Occipital lobe (tissue), 2 donors: ENCODE data around the gene TWNK. TPM values are rescaled to one million over a fixed set of nuclear protein-coding genes. Genes with fewer than 3 reads are reported as not detected.

Experiments used
- DNase-seq: peaks from one replicate; lab custom pipeline; 2025; lab: John Stamatoyannopoulos, UW
- total RNA-seq: library from RNA; depleted of rRNA; stranded (reverse); fragments of >200 nt; gene quantifications from one replicate; pipeline ENCODE4 v1.2.3, GENCODE V29; 2014

The TWNK gene
- total RNA-seq, 1 donor from 2014 or later = 4.7 TPM

DNA sequence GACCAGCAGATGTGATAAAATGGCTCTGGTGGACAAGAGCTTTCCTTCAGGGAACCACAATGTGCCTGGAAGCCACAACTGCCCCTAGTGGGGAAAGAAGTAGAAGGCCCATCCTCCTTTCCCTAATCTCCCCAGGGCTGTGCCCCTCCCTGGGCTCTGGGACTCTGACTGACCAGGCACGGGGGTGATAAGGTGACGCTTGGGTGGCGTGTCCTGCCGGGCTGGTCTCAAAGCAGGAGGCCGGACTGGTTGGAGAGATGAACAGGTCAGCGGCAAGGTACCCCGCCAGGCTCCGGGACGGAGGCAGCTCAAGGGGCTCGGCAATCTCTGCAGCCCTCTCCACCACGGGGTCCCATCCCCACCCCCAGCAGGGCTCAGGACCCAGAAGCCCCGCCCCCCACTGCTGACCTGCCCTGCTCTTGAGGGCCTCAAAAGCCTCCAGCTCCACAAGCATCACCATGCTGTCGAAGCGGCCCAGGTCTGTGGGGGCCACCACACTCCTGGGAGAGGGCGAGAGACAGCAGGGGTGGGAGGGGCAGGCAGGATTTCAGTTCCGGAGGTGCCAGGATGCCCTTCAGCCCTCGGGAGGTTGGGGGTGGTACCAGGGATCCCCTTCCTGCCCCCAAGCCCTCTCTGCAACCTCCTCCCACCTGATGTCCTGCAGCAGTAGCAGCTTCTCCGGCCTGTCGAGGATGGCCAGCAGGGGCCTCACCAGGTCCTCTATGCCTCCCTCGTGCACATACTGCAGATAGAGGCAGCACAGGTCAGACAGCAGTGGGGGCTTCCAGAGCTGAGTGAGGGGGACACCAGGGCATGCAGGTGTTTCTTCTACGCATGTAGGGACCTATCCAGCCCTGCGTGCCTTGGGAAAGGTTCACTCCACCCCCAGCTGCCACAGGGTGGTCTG lies 24.4 kb downstream of the TWNK start:
- no peak for DNase-seq

- DNase-seq = peak; percentile 85
These were observed 25.4 kb downstream of the TWNK start for GRCh38 chr10:101012525-101013364.

GRCh38 chr10:101013365-101013825 lies 26.1 kb downstream of the TWNK start:
- DNase-seq = no peak

- peak; percentile 64 for DNase-seq
These were observed 27.0 kb downstream of the TWNK start for GRCh38 chr10:101014230-101014884.

DNA sequence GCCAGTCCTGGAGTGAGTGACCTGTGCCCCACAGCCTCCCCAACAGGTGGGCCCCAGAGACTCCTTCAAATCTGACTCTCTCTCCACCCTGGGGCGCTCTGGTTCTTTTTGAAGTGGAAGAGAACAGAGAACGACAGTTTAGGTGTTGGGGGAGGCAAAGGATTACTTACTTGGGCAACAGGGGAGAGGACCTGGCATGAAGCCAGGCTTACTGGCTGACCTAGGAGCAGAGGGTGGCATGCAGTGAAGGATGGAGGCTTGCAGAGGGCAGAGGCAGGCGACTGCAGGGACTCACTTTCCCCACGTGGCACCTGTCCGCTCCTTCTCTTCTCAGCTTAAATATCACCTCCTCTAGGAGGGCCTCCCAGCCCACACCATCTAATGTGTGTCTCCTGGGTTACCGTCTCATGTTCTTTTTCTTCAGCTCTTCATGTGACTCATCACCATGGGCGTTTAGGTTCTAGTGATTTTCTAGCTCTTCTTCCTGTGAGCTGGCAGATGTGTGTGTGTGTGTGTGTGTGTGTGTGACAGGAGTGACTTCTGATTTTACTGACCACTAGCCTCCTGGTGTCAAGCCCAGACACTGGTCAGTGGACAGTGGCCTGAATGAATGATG lies 27.7 kb downstream of the TWNK start:
- DNase-seq = no peak

DNA sequence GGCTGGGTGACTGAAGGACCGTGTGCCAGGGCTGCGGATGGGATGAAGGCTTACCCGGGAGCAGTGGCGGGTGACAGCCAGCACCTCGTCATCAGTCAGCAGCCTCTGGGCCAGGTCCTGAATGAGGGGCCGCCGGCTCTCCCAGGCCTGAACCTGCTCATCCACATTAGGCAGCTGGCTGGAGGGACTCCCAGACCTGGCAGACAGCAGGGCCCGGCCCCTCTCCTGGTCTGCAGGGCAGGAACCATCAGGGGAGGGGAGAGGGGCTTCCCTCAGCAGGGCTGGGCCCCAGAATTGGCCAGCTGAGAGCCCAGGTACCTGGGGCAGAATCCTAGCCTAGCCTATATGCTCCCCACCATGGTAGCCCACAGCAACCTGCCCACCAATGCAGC lies 28.2 kb downstream of the TWNK start:
- DNase-seq = no peak

DNA sequence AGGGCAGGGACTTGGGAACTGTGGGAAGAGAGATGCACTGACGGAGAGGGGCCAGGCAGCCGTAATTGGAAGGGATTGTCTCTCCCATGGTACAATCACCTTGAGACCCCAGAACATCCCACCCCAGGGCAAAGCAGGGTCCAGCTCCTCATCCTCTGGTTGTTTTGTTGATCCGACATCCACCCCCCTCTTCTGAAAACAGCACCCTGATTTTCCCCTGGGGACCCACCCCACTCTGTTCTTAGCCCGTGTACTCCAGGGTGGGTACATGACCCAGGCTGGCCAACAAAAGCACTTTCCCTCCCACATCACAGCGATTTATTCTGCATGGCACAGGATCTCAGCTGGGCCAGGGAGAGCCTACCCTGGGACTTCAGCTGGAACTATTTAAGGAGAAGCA lies 29.5 kb downstream of the TWNK start:
- no peak for DNase-seq

- no peak for DNase-seq
These were observed 30.8 kb downstream of the TWNK start for GRCh38 chr10:101018118-101018599.

DNA sequence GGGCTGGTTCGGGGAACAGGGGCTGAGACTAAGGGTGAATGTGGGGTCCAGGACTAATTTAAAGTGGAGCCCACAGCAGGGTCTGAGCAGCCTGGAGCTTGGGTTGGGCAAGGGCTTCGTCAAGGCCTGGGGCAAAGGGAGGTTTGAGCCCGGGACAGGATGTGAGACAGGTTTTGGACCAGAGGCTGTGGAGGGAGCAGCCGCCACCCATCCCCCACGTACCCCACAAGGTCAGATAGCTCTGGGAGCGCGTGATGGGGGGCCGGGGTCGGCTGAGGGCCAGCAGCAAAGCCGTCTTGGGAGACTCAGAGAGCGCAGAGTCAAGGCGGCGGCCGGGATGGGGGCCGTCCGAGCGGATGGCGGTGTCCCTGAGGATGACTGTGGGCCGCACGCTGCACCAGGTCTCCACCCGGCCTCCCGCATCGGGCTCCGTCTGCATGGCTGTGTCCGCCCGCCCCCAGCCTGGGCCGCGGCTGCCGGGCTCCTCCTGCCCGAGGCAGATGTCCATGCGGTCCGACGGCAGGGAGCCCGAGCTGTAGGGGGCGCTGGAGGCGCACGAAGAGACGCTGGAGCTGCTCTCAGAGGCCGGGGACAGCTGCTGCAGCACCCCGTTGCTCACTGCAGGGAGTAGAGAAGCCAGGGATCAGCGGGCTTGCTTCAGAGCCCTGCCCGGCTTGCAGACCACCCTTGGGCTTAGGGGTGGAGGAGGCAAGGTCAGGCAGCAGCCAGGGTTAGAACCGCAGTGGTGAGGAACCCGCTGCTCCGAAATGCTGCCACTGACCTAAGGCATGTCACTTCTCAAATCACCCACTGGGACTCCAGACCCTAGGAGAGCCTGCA lies 31.5 kb downstream of the TWNK start:
- peak; percentile 18 for DNase-seq

- no peak for DNase-seq
These were observed 32.0 kb downstream of the TWNK start for GRCh38 chr10:101019440-101019703.

- no peak for DNase-seq
These were observed 33.2 kb downstream of the TWNK start for GRCh38 chr10:101020427-101021075.

- DNase-seq = no peak
These were observed 33.9 kb downstream of the TWNK start for GRCh38 chr10:101021239-101021638.

GRCh38 chr10:101021692-101022251 lies 34.4 kb downstream of the TWNK start:
- DNase-seq = no peak

- no peak for DNase-seq
These were observed 35.8 kb downstream of the TWNK start for GRCh38 chr10:101022967-101023705.

DNA sequence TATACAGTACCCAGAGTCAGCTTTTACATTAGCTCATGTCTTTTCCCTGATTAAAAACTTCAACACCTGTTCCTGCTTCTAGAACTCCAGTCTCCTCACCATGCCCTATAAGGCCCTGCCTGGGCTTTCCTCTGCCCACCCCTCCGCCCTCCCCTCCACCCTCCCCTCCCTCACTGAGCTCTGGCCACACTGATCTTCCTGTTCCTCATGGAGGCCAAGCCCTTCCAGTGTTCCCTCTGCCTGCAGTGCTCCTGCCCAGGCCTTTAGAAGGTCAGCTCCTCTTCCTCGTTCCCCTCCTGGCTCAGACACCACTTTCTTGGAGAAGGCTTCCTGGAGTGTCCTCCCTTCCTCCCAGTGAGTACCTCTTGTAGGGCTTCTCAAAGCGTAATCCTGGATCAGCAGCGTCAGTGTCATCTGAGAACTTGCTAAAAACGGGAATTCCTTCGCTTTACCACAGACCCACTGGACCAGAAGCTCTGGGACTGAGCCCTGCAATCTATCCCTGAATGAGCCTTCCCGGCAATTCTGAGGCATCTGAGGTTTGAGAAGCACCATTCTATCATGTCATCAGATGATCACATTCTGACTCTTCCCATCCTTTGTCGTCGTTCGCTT lies 39.9 kb downstream of the TWNK start:
- DNase-seq = no peak

DNA sequence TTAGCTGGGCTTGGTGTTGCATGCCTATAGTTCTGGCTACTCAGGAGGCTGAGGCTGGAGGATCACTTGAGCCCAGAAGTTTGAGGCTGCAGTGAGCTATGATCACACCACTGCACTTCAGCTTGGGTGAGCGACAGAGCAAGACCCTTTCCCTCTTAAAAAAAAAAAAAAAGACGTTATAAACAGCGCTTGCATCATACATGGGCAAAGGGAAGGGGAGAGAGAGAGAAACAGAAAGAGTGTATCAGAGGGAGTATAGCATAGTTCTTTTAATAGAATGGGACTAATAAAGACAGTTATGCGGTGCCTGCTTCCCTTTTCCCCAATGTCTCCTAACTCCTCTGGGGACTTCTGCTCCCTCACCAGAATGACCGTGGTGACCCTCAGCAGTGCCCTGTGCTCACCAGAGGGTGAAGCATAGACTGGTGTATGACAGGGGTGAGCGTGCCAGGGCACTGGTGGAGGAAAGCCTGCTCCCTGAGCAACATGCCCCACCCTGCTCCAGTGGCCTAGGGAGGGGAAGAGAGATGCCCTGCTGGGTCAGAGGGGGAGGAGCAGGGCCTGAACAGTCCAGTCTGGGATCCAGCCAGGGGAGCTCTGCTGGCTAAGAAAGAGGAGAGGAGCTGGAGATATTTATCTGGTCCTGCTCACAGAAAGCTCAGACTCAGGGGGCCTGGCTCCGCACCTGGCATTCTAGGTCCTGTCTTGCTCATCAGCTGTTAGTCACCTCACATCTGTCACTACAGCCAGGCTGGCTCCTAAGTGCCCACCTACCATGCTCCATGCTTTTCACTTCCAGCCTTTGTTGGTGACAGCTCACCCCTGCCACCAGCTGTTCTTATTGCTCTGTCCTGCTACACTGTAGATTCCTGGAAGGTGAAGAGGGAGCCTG lies 41.3 kb downstream of the TWNK start:
- no peak for DNase-seq

DNA sequence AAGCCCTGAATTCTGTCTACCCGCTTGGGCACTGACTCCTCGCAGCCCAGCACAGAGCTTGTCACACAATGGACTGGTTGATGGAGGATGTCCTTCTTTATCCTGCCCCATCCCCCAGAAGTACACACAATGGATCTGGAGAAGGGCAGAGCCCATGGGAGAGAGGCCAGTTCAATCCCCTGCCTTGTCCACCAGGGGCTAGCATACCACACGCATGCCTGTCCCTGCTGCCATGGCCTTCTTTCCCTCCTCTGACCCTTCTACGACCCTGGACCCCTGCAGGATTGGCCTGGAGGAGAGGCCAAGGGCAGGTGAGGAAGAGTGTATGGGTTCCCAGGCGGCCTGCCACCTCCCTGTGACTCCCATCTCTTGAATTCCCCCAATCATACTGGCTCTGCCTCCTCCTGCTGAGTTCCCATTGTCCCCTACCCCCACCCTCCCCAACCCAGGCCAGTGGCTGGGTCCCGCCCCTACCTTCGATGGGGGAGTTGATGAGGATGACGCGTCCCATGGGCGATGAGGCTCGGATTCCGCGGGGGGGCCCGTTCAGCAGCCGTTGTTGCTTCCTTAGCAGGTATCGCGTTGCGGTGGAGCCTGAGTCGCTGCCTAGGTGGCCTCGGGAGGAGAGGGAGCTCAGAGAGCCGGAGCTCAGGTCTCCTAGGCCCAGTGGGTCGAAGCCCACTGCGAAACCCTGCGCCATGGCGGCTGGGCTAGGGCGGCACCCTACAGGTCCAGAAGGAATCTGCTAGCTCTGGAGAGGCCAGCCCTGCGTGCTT lies 42.4 kb downstream of the TWNK start:
- no peak for DNase-seq
